ENCODE measurements around the gene SBDS. TPM values are rescaled to one million over a fixed set of nuclear protein-coding genes. Genes with fewer than 3 reads are reported as not detected.
"Not testable (repeated sequence)": the region's sequence is repeated elsewhere in the genome, so short reads cannot be mapped to it uniquely, and the experiment has no call there.

Gene SBDS
- total RNA-seq, 1 donor from 2014 or later: 109 TPM

GRCh38 chr7:66978312-66978711 is 17.1 kb downstream of the SBDS start:
- not testable (repeated sequence) for DNase-seq (ENCODE audit: low read depth); H3K27me3 ChIP-seq (ENCODE audit: control insufficient read depth, insufficient read depth, low read length); H3K4me3 ChIP-seq (ENCODE audit: low read depth, low read length); H3K36me3 ChIP-seq (ENCODE audit: control insufficient read depth, insufficient read depth, low read length)

- DNase-seq (ENCODE audit: low read depth): no peak
- TF ChIP-seq CTCF (IDR thresholded peaks at IDR 0.05; ENCODE audit: insufficient read depth, low read length, poor library complexity, severe bottlenecking): no peak
- Histone ChIP-seq H3K36me3 (ENCODE audit: control insufficient read depth, insufficient read depth, low read length) (no peaks in the 10 kb centered on the region), H3K4me3 (ENCODE audit: low read depth, low read length) (no peak overlapping the region), H3K27me3 (ENCODE audit: control insufficient read depth, insufficient read depth, low read length) (no peaks in the 10 kb centered on the region)
Observed at GRCh38 chr7:66974986-66975590, 20.3 kb downstream of the SBDS start.

- DNase-seq (ENCODE audit: low read depth): no peak
- no peaks in the 10 kb centered on the region for H3K27me3 ChIP-seq (ENCODE audit: control insufficient read depth, insufficient read depth, low read length)
Observed at GRCh38 chr7:66970310-66970709, 25.1 kb downstream of the SBDS start.

GRCh38 chr7:66969001-66969400 is 26.4 kb downstream of the SBDS start:
- not testable (repeated sequence) for DNase-seq (ENCODE audit: low read depth); H3K27me3 ChIP-seq (ENCODE audit: control insufficient read depth, insufficient read depth, low read length); H3K4me3 ChIP-seq (ENCODE audit: low read depth, low read length); H3K36me3 ChIP-seq (ENCODE audit: control insufficient read depth, insufficient read depth, low read length)

More at GRCh38 chr7:66970310-66970709, 25.1 kb downstream of the SBDS start:
- no peaks in the 10 kb centered on the region for H3K36me3 ChIP-seq (ENCODE audit: control insufficient read depth, insufficient read depth, low read length)
- TF ChIP-seq CTCF (IDR thresholded peaks at IDR 0.05; ENCODE audit: insufficient read depth, low read length, poor library complexity, severe bottlenecking): no peak
- no peak overlapping the region for H3K4me3 ChIP-seq (ENCODE audit: low read depth, low read length)

- no peaks in the 10 kb centered on the region for H3K36me3 ChIP-seq (ENCODE audit: control insufficient read depth, insufficient read depth, low read length)
- no peak for DNase-seq (ENCODE audit: low read depth)
- H3K27me3 ChIP-seq (ENCODE audit: control insufficient read depth, insufficient read depth, low read length): no peaks in the 10 kb centered on the region
- TF ChIP-seq CTCF (IDR thresholded peaks at IDR 0.05; ENCODE audit: insufficient read depth, low read length, poor library complexity, severe bottlenecking): no peak
- no peak overlapping the region for H3K4me3 ChIP-seq (ENCODE audit: low read depth, low read length)
Observed at GRCh38 chr7:66967029-66967428, 28.4 kb downstream of the SBDS start.

GRCh38 chr7:66964411-66964810 is 31.0 kb downstream of the SBDS start:
- no peak for DNase-seq (ENCODE audit: low read depth)
- TF ChIP-seq CTCF (IDR thresholded peaks at IDR 0.05; ENCODE audit: insufficient read depth, low read length, poor library complexity, severe bottlenecking): no peak
- no peaks in the 10 kb centered on the region for H3K27me3 ChIP-seq (ENCODE audit: control insufficient read depth, insufficient read depth, low read length)
- H3K36me3 ChIP-seq (ENCODE audit: control insufficient read depth, insufficient read depth, low read length): no peaks in the 10 kb centered on the region
- H3K4me3 ChIP-seq (ENCODE audit: low read depth, low read length): no peak overlapping the region

- Histone ChIP-seq H3K27me3 (ENCODE audit: control insufficient read depth, insufficient read depth, low read length) (no peaks in the 10 kb centered on the region), H3K36me3 (ENCODE audit: control insufficient read depth, insufficient read depth, low read length) (no peaks in the 10 kb centered on the region), H3K4me3 (ENCODE audit: low read depth, low read length) (no peak overlapping the region)
- TF ChIP-seq CTCF (IDR thresholded peaks at IDR 0.05; ENCODE audit: insufficient read depth, low read length, poor library complexity, severe bottlenecking): no peak
- no peak for DNase-seq (ENCODE audit: low read depth)
Observed at GRCh38 chr7:66961096-66961495, 34.3 kb downstream of the SBDS start.

Measured in kidney epithelial cell (primary cell).